ENCODE data around the gene BANK1.

Gene BANK1

DNA sequence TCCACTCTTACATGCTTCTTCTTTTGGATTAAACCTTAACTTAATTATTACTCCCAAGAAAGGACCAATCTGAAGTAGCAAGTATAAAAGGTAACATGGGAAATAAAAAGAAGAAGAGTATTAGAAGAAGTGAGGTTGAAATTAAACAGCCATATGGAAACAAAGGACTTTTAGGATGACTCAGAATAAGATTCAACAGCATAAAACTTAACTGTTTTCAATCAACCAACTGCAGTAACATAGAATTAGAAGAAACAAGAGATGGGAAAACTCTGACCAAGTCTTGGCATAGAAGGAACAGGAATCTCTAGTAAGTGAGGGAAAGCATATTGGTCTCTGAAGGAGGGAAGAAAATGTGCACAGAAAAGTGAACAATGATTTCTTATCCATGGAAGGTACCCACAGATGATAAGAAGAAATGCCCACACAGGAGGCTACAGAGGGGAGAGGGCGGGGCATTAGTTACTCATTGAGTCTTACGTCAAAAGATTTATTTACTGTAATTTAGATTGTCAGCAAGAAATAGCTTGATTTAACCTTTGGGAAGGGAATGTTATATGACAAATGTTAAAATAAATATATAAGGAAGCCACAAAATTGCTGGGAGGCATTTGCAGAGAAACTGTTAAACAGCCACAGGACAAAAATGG, 177.3 kb downstream of the BANK1 start:
- no peak overlapping the region for H3K9ac ChIP-seq (ENCODE audit: low read depth, low read length, poor library complexity)
- no peak overlapping the region for H3K4me2 ChIP-seq (ENCODE audit: insufficient read depth, low read length, poor library complexity, severe bottlenecking)
- DNase-seq (ENCODE audit: low spot score), result no peak
- WGBS, 2 donors (ENCODE audit: extremely low coverage in 2 of 2, insufficient read length in 2 of 2, insufficient replicate concordance in 1 of 2), result no CpG with 5 or more reads among the region's 2 CpGs
- H4K91ac ChIP-seq (ENCODE audit: low read depth, low read length, poor library complexity), result no peak overlapping the region
- no peak overlapping the region for H3K18ac ChIP-seq (ENCODE audit: low read length)
- H3K4me3 ChIP-seq (ENCODE audit: low read length in 2 of 2), result no peak overlapping the region
- no peaks in the 10 kb centered on the region for H3K79me1 ChIP-seq (ENCODE audit: low read depth, low read length)
- H2BK15ac ChIP-seq (ENCODE audit: low read length), result no peak overlapping the region
- H3K36me3 ChIP-seq (replicated peaks in 1 of 2; ENCODE audit: control insufficient read depth in 2 of 2, insufficient read depth in 2 of 2, low read length in 2 of 2), result no peaks in the 10 kb centered on the region
- H3K4ac ChIP-seq (ENCODE audit: low read length), result no peak overlapping the region
- no peak overlapping the region for H2BK5ac ChIP-seq (ENCODE audit: low read length)
- no peaks in the 10 kb centered on the region for H3K27me3 ChIP-seq (ENCODE audit: control insufficient read depth in 3 of 3, insufficient read depth in 3 of 3, low read depth in 1 of 3, low read length in 3 of 3)
- H3K14ac ChIP-seq (ENCODE audit: low read length), result no peak overlapping the region
- no peak overlapping the region for H3K23ac ChIP-seq (ENCODE audit: low read depth, low read length, poor library complexity)
- no peak overlapping the region for H2AFZ ChIP-seq (ENCODE audit: low read length)
- no peak overlapping the region for H2AK5ac ChIP-seq (ENCODE audit: low read depth, low read length)
- no peak overlapping the region for H4K8ac ChIP-seq (ENCODE audit: low read depth, low read length)
- no peak overlapping the region for H2BK120ac ChIP-seq (ENCODE audit: low read depth, low read length)
- no peaks in the 10 kb centered on the region for H3K9me3 ChIP-seq (replicated peaks in 1 of 2; ENCODE audit: control insufficient read depth in 2 of 2, insufficient read depth in 1 of 2, low read depth in 1 of 2, low read length in 2 of 2)
- no peak overlapping the region for H2BK12ac ChIP-seq (ENCODE audit: low read length)
- H3K4me1 ChIP-seq (ENCODE audit: control insufficient read depth in 2 of 2, insufficient read depth in 1 of 2, low read depth in 1 of 2, low read length in 2 of 2), result no peaks in the 10 kb centered on the region
- no peak overlapping the region for H3K27ac ChIP-seq (replicated peaks; ENCODE audit: low read length)

- no peaks in the 10 kb centered on the region for H3K36me3 ChIP-seq (replicated peaks in 1 of 2; ENCODE audit: control insufficient read depth in 2 of 2, insufficient read depth in 2 of 2, low read length in 2 of 2)
- H3K14ac ChIP-seq (ENCODE audit: low read length), result no peak overlapping the region
- H2BK15ac ChIP-seq (ENCODE audit: low read length), result no peak overlapping the region
- no peaks in the 10 kb centered on the region for H3K9me3 ChIP-seq (replicated peaks in 1 of 2; ENCODE audit: control insufficient read depth in 2 of 2, insufficient read depth in 1 of 2, low read depth in 1 of 2, low read length in 2 of 2)
- H3K9ac ChIP-seq (ENCODE audit: low read depth, low read length, poor library complexity), result no peak overlapping the region
- no peak overlapping the region for H4K8ac ChIP-seq (ENCODE audit: low read depth, low read length)
- H3K27ac ChIP-seq (replicated peaks; ENCODE audit: low read length), result no peak overlapping the region
- H3K4me1 ChIP-seq (ENCODE audit: control insufficient read depth in 2 of 2, insufficient read depth in 1 of 2, low read depth in 1 of 2, low read length in 2 of 2), result no peaks in the 10 kb centered on the region
- H4K91ac ChIP-seq (ENCODE audit: low read depth, low read length, poor library complexity), result no peak overlapping the region
- no peak overlapping the region for H2BK5ac ChIP-seq (ENCODE audit: low read length)
- H3K4me2 ChIP-seq (ENCODE audit: insufficient read depth, low read length, poor library complexity, severe bottlenecking), result no peak overlapping the region
- H2BK12ac ChIP-seq (ENCODE audit: low read length), result no peak overlapping the region
- no peak overlapping the region for H2AK5ac ChIP-seq (ENCODE audit: low read depth, low read length)
- no peak overlapping the region for H2AFZ ChIP-seq (ENCODE audit: low read length)
- DNase-seq (ENCODE audit: low spot score), result no peak
- no peaks in the 10 kb centered on the region for H3K79me1 ChIP-seq (ENCODE audit: low read depth, low read length)
- no peak overlapping the region for H2BK120ac ChIP-seq (ENCODE audit: low read depth, low read length)
- no peaks in the 10 kb centered on the region for H3K27me3 ChIP-seq (ENCODE audit: control insufficient read depth in 3 of 3, insufficient read depth in 3 of 3, low read depth in 1 of 3, low read length in 3 of 3)
- H3K4me3 ChIP-seq (ENCODE audit: low read length in 2 of 2), result no peak overlapping the region
- H3K4ac ChIP-seq (ENCODE audit: low read length), result no peak overlapping the region
- no peak overlapping the region for H3K23ac ChIP-seq (ENCODE audit: low read depth, low read length, poor library complexity)
- WGBS, 2 donors (ENCODE audit: extremely low coverage in 2 of 2, insufficient read length in 2 of 2, insufficient replicate concordance in 1 of 2), result no CpG with 5 or more reads among the region's 2 CpGs
- H3K18ac ChIP-seq (ENCODE audit: low read length), result no peak overlapping the region
These were observed 177.8 kb downstream of the BANK1 start for GRCh38 chr4:101968364-101968763.

DNA sequence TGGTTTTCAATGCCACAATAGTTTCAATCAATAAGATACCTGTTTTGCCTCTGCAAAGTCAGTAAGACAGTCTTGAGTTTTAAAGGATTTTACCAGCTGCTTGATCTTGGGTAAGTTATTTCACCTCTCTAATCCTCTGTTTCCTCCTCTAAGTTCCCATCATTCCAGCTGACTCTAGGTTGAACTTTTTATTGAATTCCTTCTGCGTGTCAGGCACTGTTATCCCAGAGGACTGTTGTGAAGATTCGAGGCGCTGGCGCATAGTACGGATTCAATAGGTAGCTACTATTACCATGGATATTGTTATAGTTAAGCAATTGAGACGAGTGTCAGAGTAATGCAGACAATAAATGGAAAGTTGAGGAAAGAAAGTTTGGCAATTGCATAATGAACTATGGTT, 179.4 kb downstream of the BANK1 start:
- H3K18ac ChIP-seq (ENCODE audit: low read length), result no peak overlapping the region
- no peaks in the 10 kb centered on the region for H3K79me1 ChIP-seq (ENCODE audit: low read depth, low read length)
- H3K23ac ChIP-seq (ENCODE audit: low read depth, low read length, poor library complexity), result no peak overlapping the region
- H2AFZ ChIP-seq (ENCODE audit: low read length), result no peak overlapping the region
- no peak overlapping the region for H3K4ac ChIP-seq (ENCODE audit: low read length)
- no peak overlapping the region for H3K4me3 ChIP-seq (ENCODE audit: low read length in 2 of 2)
- H4K91ac ChIP-seq (ENCODE audit: low read depth, low read length, poor library complexity), result no peak overlapping the region
- no peaks in the 10 kb centered on the region for H3K27me3 ChIP-seq (ENCODE audit: control insufficient read depth in 3 of 3, insufficient read depth in 3 of 3, low read depth in 1 of 3, low read length in 3 of 3)
- H3K9ac ChIP-seq (ENCODE audit: low read depth, low read length, poor library complexity), result no peak overlapping the region
- H3K4me2 ChIP-seq (ENCODE audit: insufficient read depth, low read length, poor library complexity, severe bottlenecking), result no peak overlapping the region
- H3K9me3 ChIP-seq (replicated peaks in 1 of 2; ENCODE audit: control insufficient read depth in 2 of 2, insufficient read depth in 1 of 2, low read depth in 1 of 2, low read length in 2 of 2), result no peaks in the 10 kb centered on the region
- no CpG with 5 or more reads among the region's 6 CpGs for WGBS, 2 donors (ENCODE audit: extremely low coverage in 2 of 2, insufficient read length in 2 of 2, insufficient replicate concordance in 1 of 2)
- no peak overlapping the region for H2BK120ac ChIP-seq (ENCODE audit: low read depth, low read length)
- H2BK5ac ChIP-seq (ENCODE audit: low read length), result no peak overlapping the region
- H3K14ac ChIP-seq (ENCODE audit: low read length), result no peak overlapping the region
- H3K36me3 ChIP-seq (replicated peaks in 1 of 2; ENCODE audit: control insufficient read depth in 2 of 2, insufficient read depth in 2 of 2, low read length in 2 of 2), result no peaks in the 10 kb centered on the region
- no peak for DNase-seq (ENCODE audit: low spot score)
- no peak overlapping the region for H2BK12ac ChIP-seq (ENCODE audit: low read length)
- H3K4me1 ChIP-seq (ENCODE audit: control insufficient read depth in 2 of 2, insufficient read depth in 1 of 2, low read depth in 1 of 2, low read length in 2 of 2), result no peaks in the 10 kb centered on the region
- H4K8ac ChIP-seq (ENCODE audit: low read depth, low read length), result no peak overlapping the region
- H3K27ac ChIP-seq (replicated peaks; ENCODE audit: low read length), result no peak overlapping the region
- H2BK15ac ChIP-seq (ENCODE audit: low read length), result no peak overlapping the region
- H2AK5ac ChIP-seq (ENCODE audit: low read depth, low read length), result no peak overlapping the region

- Histone ChIP-seq H3K27me3 (ENCODE audit: control insufficient read depth in 3 of 3, insufficient read depth in 3 of 3, low read depth in 1 of 3, low read length in 3 of 3) (no peaks in the 10 kb centered on the region), H3K4me3 (ENCODE audit: low read length in 2 of 2) (no peak overlapping the region), H4K8ac (ENCODE audit: low read depth, low read length) (no peak overlapping the region), H2AFZ (ENCODE audit: low read length) (no peak overlapping the region), H3K4me2 (ENCODE audit: insufficient read depth, low read length, poor library complexity, severe bottlenecking) (no peak overlapping the region), H3K36me3 (replicated peaks in 1 of 2; ENCODE audit: control insufficient read depth in 2 of 2, insufficient read depth in 2 of 2, low read length in 2 of 2) (no peaks in the 10 kb centered on the region), H3K14ac (ENCODE audit: low read length) (no peak overlapping the region), H2BK12ac (ENCODE audit: low read length) (no peak overlapping the region), H3K4me1 (ENCODE audit: control insufficient read depth in 2 of 2, insufficient read depth in 1 of 2, low read depth in 1 of 2, low read length in 2 of 2) (no peaks in the 10 kb centered on the region), H3K9ac (ENCODE audit: low read depth, low read length, poor library complexity) (no peak overlapping the region), H4K91ac (ENCODE audit: low read depth, low read length, poor library complexity) (no peak overlapping the region), H2AK5ac (ENCODE audit: low read depth, low read length) (no peak overlapping the region), H3K4ac (ENCODE audit: low read length) (no peak overlapping the region), H3K18ac (ENCODE audit: low read length) (no peak overlapping the region), H2BK120ac (ENCODE audit: low read depth, low read length) (no peak overlapping the region), H3K79me1 (ENCODE audit: low read depth, low read length) (no peaks in the 10 kb centered on the region), H2BK15ac (ENCODE audit: low read length) (no peak overlapping the region), H3K27ac (replicated peaks; ENCODE audit: low read length) (no peak overlapping the region), H2BK5ac (ENCODE audit: low read length) (no peak overlapping the region), H3K23ac (ENCODE audit: low read depth, low read length, poor library complexity) (no peak overlapping the region), H3K9me3 (replicated peaks in 1 of 2; ENCODE audit: control insufficient read depth in 2 of 2, insufficient read depth in 1 of 2, low read depth in 1 of 2, low read length in 2 of 2) (no peaks in the 10 kb centered on the region)
- DNase-seq (ENCODE audit: low spot score), result no peak
- WGBS, 2 donors (ENCODE audit: extremely low coverage in 2 of 2, insufficient read length in 2 of 2, insufficient replicate concordance in 1 of 2), result no CpG with 5 or more reads among the region's 6 CpGs
These were observed 180.1 kb downstream of the BANK1 start for GRCh38 chr4:101970547-101971155.

Measured in neuronal stem cell (in vitro differentiated cells).